Upper lobe of right lung (tissue), 1 donor: ENCODE results near the gene ZEB2. TPM values are rescaled to one million over a fixed set of nuclear protein-coding genes. Genes with fewer than 3 reads are reported as not detected.

Experiments
- ATAC-seq: fragments of 200-7000 bp; cut with Tn5 transposase; one replicate; pipeline ENCODE4 v1.9.1; 2020; ENCODE audit warnings: mild to moderate bottlenecking, moderate library complexity
- DNase-seq: peaks from one replicate; pipeline ENCODE4 v3.0.0-alpha.2; 2020
- H3K27ac ChIP-seq: fragments of 200-600 bp; one replicate; pipeline ENCODE4 v1.8.0; 2022
- H3K27me3 ChIP-seq: fragments of 200-600 bp; one replicate; pipeline ENCODE4 v1.8.0; 2022; ENCODE audit warnings: mild to moderate bottlenecking
- H3K36me3 ChIP-seq: fragments of 200-600 bp; one replicate; pipeline ENCODE4 v1.8.0; 2022
- H3K4me1 ChIP-seq: fragments of 200-600 bp; one replicate; pipeline ENCODE4 v1.8.0; 2022
- H3K4me3 ChIP-seq: fragments of 200-600 bp; one replicate; pipeline ENCODE4 v1.8.0; 2022; ENCODE audit warnings: mild to moderate bottlenecking
- H3K9me3 ChIP-seq: fragments of 200-600 bp; one replicate; pipeline ENCODE4 v1.8.0; 2022
- intact Hi-C: fragments of 100-400 bp; cut with DNase I; formaldehyde crosslinking; loops from one replicate; pipeline ENCODE4 v1.11.0; 2022
- total RNA-seq: library from RNA; stranded (reverse); fragmentation: NEBNext Ultra II Directional; extraction: Animal tissue kit (Norgen Biotek cat#: 25700); gene quantifications from one replicate; pipeline ENCODE4 v1.2.1, GENCODE V29; 2021
- TF ChIP-seq, protein P1 (sequence below): fragments of 200-600 bp; IDR thresholded peaks from one replicate; pipeline ENCODE4 v1.8.0; 2022; ENCODE audit warnings: antibody characterized with exemption
- donor health status: DM: no; HTN: yes; CAD: no; lungs with severe emphysema.

ZEB2 gene
- total RNA-seq, 1 donor from 2014 or later, result 178 TPM

DNA sequence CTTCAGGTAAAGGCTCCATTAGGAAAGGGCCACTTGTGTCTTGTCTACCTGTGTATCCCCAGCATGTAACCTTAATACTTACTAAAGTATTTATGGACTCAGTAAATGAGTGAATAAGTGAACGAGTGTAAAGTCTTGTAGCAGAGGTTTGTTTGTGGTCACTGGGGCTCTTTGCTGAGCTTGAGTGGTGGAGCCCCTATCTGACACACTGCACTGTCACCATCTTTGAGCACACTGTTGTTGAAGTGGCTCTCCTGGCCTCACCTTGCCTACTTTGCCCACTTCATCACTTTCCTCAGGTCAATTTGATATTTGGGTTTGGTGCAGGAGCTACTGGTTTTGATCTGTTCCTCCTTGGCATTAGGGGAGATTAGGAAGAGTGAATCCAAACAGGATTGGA lies 39.3 kb upstream of the ZEB2 start:
- no peaks in the 10 kb centered on the region for H3K4me1 ChIP-seq
- TF ChIP-seq, protein P1, sequence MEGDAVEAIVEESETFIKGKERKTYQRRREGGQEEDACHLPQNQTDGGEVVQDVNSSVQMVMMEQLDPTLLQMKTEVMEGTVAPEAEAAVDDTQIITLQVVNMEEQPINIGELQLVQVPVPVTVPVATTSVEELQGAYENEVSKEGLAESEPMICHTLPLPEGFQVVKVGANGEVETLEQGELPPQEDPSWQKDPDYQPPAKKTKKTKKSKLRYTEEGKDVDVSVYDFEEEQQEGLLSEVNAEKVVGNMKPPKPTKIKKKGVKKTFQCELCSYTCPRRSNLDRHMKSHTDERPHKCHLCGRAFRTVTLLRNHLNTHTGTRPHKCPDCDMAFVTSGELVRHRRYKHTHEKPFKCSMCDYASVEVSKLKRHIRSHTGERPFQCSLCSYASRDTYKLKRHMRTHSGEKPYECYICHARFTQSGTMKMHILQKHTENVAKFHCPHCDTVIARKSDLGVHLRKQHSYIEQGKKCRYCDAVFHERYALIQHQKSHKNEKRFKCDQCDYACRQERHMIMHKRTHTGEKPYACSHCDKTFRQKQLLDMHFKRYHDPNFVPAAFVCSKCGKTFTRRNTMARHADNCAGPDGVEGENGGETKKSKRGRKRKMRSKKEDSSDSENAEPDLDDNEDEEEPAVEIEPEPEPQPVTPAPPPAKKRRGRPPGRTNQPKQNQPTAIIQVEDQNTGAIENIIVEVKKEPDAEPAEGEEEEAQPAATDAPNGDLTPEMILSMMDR, result no peak

DNA sequence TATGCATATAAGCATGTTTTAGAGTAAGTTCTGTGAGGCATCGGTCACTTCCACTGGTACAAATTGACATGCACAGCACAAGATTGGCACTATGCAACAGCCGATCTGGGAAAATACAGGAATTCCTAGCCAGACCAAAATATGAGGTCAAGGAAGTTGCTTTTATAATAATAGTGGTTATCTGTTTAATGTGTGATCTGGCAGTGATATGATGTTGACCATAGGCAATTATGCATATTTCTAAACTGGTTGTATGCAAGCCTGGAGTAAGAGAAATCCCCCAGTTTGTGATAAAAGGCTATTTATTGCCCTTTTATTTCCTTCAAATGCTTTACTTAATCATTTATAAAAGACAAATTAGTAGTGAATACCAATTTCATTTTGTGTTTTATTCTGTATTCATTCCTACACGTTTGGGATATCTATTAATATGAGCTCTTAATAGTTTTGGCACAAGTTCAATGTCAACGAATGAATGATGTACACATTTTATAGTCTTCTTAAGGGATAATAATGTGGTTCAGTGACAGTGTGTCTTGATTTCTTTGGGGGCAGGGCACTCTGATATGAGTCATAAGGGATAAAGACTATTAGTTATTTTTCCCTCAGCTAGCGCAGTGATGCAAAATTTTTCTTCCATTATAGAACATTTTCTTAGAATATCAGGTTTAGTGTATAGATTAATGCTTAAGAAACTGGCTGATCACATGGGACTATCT lies 34.7 kb upstream of the ZEB2 start:
- Histone ChIP-seq H3K27me3 (no peaks in the 10 kb centered on the region), H3K9me3 (no peaks in the 10 kb centered on the region), H3K4me1 (no peaks in the 10 kb centered on the region), H3K4me3 (no peak overlapping the region), H3K36me3 (no peaks in the 10 kb centered on the region), H3K27ac (no peak overlapping the region)
- TF ChIP-seq, protein P1, result no peak
- ATAC-seq, result no peak
- no peak for DNase-seq
- intact Hi-C loops, result no loop called here

More for the DNA sequence above, 39.3 kb upstream of the ZEB2 start:
- Histone ChIP-seq H3K9me3 (no peaks in the 10 kb centered on the region), H3K4me3 (no peak overlapping the region), H3K27me3 (no peaks in the 10 kb centered on the region), H3K27ac (no peak overlapping the region), H3K36me3 (no peaks in the 10 kb centered on the region)
- intact Hi-C loops, result no loop called here
- ATAC-seq, result no peak
- DNase-seq, result no peak

- no peaks in the 10 kb centered on the region for H3K9me3 ChIP-seq
- intact Hi-C loops, result no loop called here
- no peaks in the 10 kb centered on the region for H3K27me3 ChIP-seq
- ATAC-seq (no peak), DNase-seq (no peak)
- no peaks in the 10 kb centered on the region for H3K4me1 ChIP-seq
- H3K36me3 ChIP-seq, result no peaks in the 10 kb centered on the region
- no peak overlapping the region for H3K27ac ChIP-seq
- no peak overlapping the region for H3K4me3 ChIP-seq
- TF ChIP-seq, protein P1, result no peak
These were observed 33.5 kb upstream of the ZEB2 start for GRCh38 chr2:144553379-144553778.

DNA sequence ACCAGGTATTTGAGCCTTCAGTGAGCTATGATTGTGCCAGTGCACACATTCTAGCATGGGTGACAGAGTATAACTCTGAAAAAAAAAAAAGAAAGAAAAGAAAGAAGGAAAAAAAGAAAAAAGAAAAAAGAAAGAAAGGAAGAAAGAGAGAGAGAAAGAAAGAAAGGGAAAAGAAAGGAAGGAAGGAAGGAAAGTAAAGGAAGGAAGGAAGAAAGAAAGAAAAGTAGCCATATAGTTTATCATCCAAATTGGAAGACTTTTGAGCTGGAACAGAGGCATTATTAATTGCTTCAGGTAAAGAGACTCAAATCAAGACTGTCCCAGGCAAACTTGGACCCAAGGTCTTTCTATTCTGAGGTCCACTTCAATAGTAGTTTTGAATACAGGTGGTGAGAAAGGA lies 32.9 kb upstream of the ZEB2 start:
- intact Hi-C loops, result no loop called here

GRCh38 chr2:144550911-144551310 lies 31.0 kb upstream of the ZEB2 start:
- Histone ChIP-seq H3K4me3 (no peak overlapping the region), H3K36me3 (no peaks in the 10 kb centered on the region), H3K9me3 (no peaks in the 10 kb centered on the region), H3K4me1 (no peaks in the 10 kb centered on the region), H3K27ac (no peak overlapping the region), H3K27me3 (no peaks in the 10 kb centered on the region)
- DNase-seq (no peak), ATAC-seq (no peak)
- intact Hi-C loops, result no loop called here
- TF ChIP-seq, protein P1, result no peak

More for the DNA sequence above, 32.9 kb upstream of the ZEB2 start:
- Histone ChIP-seq H3K27me3 (no peaks in the 10 kb centered on the region), H3K4me1 (no peaks in the 10 kb centered on the region), H3K9me3 (no peaks in the 10 kb centered on the region), H3K4me3 (no peak overlapping the region), H3K27ac (no peak overlapping the region), H3K36me3 (no peaks in the 10 kb centered on the region)
- ATAC-seq (no peak), DNase-seq (no peak)
- TF ChIP-seq, protein P1, result no peak
